Vagina (tissue), 2 donors: ENCODE results near the gene DAB2IP. TPM values are rescaled to one million over a fixed set of nuclear protein-coding genes. Genes with fewer than 3 reads are reported as not detected.

Source experiments
- DNase-seq, 2 donors: peaks; one replicate each; pipeline ENCODE4 v3.0.0-alpha.2; 2017; ENCODE audit errors: extremely low spot score in 2 of 2
- H3K27ac ChIP-seq: fragments of 200-600 bp; sonication (generic); one replicate; pipeline ENCODE4 v1.5.1; 2019
- H3K27me3 ChIP-seq: fragments of 200-600 bp; sonication (generic); one replicate; pipeline ENCODE4 v1.5.1; 2019
- H3K36me3 ChIP-seq, 2 donors: fragments of 200-600 bp; sonication (generic); one replicate each; pipeline ENCODE4 v1.5.1; 2017 to 2019
- H3K4me1 ChIP-seq: fragments of 200-600 bp; sonication (generic); one replicate; pipeline ENCODE4 v1.5.1; 2019
- H3K4me3 ChIP-seq, 2 donors: fragments of 200-600 bp; sonication (generic); 1 replicate in 1 of 2; 2 replicates in 1 of 2; pipeline ENCODE4 v1.5.1; 2016 to 2019
- H3K9me3 ChIP-seq: fragments of 200-600 bp; sonication (generic); one replicate; pipeline ENCODE4 v1.5.1; 2019
- POLR2A ChIP-seq, 2 donors: fragments of 450-650 bp; IDR thresholded peaks; one replicate each; pipeline ENCODE4 v1.6.1; 2017; ENCODE audit warnings: antibody characterized with exemption in 2 of 2, mild to moderate bottlenecking in 2 of 2, moderate library complexity in 2 of 2
- POLR2AphosphoS5 ChIP-seq, 2 donors: sonication (generic); formaldehyde crosslinking; IDR thresholded peaks; one replicate each; pipeline ENCODE4 v1.9.0; 2017; ENCODE audit warnings: antibody characterized with exemption in 2 of 2, mild to moderate bottlenecking in 2 of 2, low read depth in 1 of 2; ENCODE audit not compliant: insufficient read depth in 1 of 2
- intact Hi-C: fragments of 100-400 bp; cut with DNase I; formaldehyde crosslinking; loops from one replicate; pipeline ENCODE4 v1.15.1; 2023
- total RNA-seq: library from RNA; depleted of rRNA; stranded (reverse); fragments of >200 nt; gene quantifications from one replicate; pipeline ENCODE4 v1.2.3, GENCODE V29; 2016
- TF ChIP-seq, protein P1 (sequence below), 3 experiments: fragments of 450-650 bp in 2 of 3; fragments of 200-600 bp in 1 of 3; sonication (generic) in 1 of 3; IDR thresholded peaks; one replicate each; pipeline ENCODE4 v1.5.1; 2017 to 2019; ENCODE audit warnings: antibody characterized with exemption in 3 of 3, mild to moderate bottlenecking in 2 of 3, moderate library complexity in 2 of 3

Gene DAB2IP
- total RNA-seq, 1 donor from 2014 or later: 38.8 TPM

DNA sequence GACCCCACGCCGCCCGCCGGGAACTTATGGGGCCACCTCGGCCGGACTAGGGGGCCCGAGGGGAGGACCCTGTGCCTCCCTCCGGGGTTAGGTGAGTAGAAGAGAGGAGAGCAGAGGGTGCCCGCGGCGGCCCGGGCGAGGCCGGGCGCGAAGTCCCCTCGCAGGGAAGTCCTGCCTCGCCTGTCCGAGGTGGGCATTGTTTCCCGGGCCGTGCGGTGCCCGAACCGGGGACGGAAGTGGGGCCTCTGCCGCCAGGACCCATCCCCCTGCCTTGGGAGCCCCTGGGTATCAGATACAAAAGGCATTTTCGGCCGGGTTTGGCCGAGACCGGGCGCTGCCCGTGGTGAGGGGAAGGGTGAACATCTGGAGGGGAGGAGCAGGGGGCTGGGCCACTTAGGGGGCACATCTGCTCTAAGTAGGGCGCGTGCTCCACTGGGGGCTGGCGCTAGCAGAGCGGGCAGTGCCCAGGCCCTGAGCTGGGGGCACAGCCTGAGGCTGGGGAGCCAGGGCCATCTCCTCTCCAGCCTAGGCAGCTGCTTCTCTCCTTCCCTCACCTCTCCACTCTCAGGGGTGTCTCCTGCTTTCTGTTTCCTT lies 48.2 kb downstream of the DAB2IP start:
- Histone ChIP-seq H3K27ac (peak overlapping the region; percentile 79), H3K4me1 (peaks cover 57% of the 10 kb centered on the region), H3K9me3 (no peaks in the 10 kb centered on the region), H3K4me3 (peak overlapping the region; percentile 56 to 86), H3K27me3 (no peaks in the 10 kb centered on the region), H3K36me3 (no peaks in the 10 kb centered on the region)
- intact Hi-C loops: loop anchor here (5.0 kb wide), 1 partner anchor 293 kb away; no protein-coding TSS in a partner anchor
- DNase-seq: no peak
- TF ChIP-seq, protein P1, sequence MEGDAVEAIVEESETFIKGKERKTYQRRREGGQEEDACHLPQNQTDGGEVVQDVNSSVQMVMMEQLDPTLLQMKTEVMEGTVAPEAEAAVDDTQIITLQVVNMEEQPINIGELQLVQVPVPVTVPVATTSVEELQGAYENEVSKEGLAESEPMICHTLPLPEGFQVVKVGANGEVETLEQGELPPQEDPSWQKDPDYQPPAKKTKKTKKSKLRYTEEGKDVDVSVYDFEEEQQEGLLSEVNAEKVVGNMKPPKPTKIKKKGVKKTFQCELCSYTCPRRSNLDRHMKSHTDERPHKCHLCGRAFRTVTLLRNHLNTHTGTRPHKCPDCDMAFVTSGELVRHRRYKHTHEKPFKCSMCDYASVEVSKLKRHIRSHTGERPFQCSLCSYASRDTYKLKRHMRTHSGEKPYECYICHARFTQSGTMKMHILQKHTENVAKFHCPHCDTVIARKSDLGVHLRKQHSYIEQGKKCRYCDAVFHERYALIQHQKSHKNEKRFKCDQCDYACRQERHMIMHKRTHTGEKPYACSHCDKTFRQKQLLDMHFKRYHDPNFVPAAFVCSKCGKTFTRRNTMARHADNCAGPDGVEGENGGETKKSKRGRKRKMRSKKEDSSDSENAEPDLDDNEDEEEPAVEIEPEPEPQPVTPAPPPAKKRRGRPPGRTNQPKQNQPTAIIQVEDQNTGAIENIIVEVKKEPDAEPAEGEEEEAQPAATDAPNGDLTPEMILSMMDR (IDR thresholded peaks at IDR 0.05): no peak
- peak in 1 of 2 donors; percentile 27 for TF ChIP-seq POLR2A (IDR thresholded peaks at IDR 0.05)
- peak in 1 of 2 donors; percentile 48 for TF ChIP-seq POLR2AphosphoS5 (IDR thresholded peaks at IDR 0.05; ENCODE audit: insufficient read depth in 1 of 2, low read depth in 1 of 2)

- Histone ChIP-seq H3K4me1 (peaks cover 60% of the 10 kb centered on the region), H3K27ac (peak overlapping the region; percentile 79), H3K27me3 (no peaks in the 10 kb centered on the region), H3K36me3 (no peaks in the 10 kb centered on the region), H3K9me3 (no peaks in the 10 kb centered on the region), H3K4me3 (peak overlapping the region; percentile 56 to 86)
- intact Hi-C loops: no loop called here
- peak in 1 of 2 donors; percentile 47 for TF ChIP-seq POLR2AphosphoS5 (IDR thresholded peaks at IDR 0.05; ENCODE audit: insufficient read depth in 1 of 2, low read depth in 1 of 2)
- no peak for TF ChIP-seq POLR2A (IDR thresholded peaks at IDR 0.05)
- TF ChIP-seq, protein P1 (IDR thresholded peaks at IDR 0.05): peak in 1 of 3 experiments; percentile 21
- DNase-seq: peak in 1 of 2 donors; percentile 96
These were observed 48.9 kb downstream of the DAB2IP start for GRCh38 chr9:121700165-121700831.

DNA sequence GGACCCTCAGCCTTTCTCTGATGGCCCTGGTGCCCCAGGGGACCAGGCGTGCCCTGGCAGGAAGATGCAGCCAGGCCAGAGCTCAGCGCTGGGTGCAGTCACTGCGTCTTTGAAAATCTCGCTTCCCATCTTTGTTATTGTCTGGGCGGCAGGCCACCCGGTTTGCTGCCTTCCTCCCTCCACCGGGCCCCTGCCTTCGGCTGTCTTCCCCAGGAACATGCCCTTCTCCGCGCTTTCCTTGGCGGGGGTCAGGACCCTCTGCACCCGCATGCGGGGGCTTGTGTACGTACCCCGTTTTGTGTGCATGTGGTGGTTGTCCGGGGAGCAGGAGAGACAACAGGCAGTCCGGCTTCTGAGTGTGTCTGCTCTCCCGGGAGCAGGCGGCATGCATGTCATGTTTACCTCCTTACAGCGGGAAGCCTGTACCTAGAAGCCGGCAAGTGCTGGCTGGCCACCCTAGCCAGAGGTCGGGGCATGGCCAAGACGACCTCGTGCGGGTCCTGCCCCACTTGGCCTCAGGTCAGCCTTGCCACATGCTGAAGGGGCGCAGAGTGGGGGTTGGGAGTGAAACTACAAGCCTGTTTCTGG lies 49.5 kb downstream of the DAB2IP start:
- Histone ChIP-seq H3K4me3 (peak overlapping the region; percentile 56 to 86), H3K4me1 (peaks cover 60% of the 10 kb centered on the region), H3K27ac (peak overlapping the region; percentile 79), H3K27me3 (no peaks in the 10 kb centered on the region), H3K9me3 (no peaks in the 10 kb centered on the region), H3K36me3 (no peaks in the 10 kb centered on the region)
- intact Hi-C loops: no loop called here
- DNase-seq: no peak
- TF ChIP-seq POLR2AphosphoS5 (IDR thresholded peaks at IDR 0.05; ENCODE audit: insufficient read depth in 1 of 2, low read depth in 1 of 2): peak in 1 of 2 donors; percentile 56
- TF ChIP-seq, protein P1 (IDR thresholded peaks at IDR 0.05): no peak

DNA sequence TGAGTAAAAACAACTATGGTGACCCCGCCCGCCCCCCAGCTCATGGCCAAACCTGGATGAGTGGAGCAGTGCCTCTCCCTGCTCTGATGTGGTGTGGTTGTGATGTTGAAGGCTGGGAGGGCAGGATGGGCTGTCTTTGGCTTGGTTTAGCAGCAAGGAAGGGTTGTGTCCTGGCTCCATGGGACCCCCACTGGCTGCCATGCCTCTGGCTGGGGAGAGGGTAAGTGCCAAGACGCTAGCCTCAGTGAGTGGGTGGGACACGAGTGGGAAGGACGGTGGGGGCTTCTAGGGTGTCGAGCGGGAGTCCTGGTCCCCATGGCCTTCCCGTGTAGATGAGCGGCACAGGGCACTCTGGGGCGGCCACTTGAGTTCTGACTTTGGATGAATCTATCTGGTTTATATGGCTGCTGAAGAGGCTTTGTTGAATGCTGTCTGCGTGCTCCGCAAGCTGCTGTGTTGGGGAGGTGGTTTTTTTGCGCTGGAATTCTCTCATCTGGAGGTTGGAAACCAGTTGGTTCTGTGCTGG lies 50.4 kb downstream of the DAB2IP start:
- Histone ChIP-seq H3K9me3 (no peaks in the 10 kb centered on the region), H3K36me3 (no peaks in the 10 kb centered on the region), H3K27ac (peak overlapping the region; percentile 79), H3K4me1 (peaks cover 60% of the 10 kb centered on the region), H3K4me3 (peak overlapping the region in 1 of 2 donors; percentile 56), H3K27me3 (no peaks in the 10 kb centered on the region)
- TF ChIP-seq POLR2A (IDR thresholded peaks at IDR 0.05) (no peak), POLR2AphosphoS5 (IDR thresholded peaks at IDR 0.05; ENCODE audit: insufficient read depth in 1 of 2, low read depth in 1 of 2) (no peak)
- TF ChIP-seq, protein P1 (IDR thresholded peaks at IDR 0.05): no peak
- intact Hi-C loops: no loop called here
- no peak for DNase-seq
